ENCODE measurements around the gene SSBP3. TPM values are rescaled to one million over a fixed set of nuclear protein-coding genes. Genes with fewer than 3 reads are reported as not detected.

Gene SSBP3
- total RNA-seq, 3 donors from 2014 or later (not counting 1 experiment from before 2014, with no cell fraction given), result 162 to 224 (median 164) TPM

- H3K4me3 Mint-ChIP-seq, result no peak overlapping the region
- intact Hi-C loops (cut with micrococcal nuclease), result loop anchor here (10.0 kb wide), 1 partner anchor 278 kb away; no protein-coding TSS in a partner anchor
Measured at GRCh38 chr1:54207287-54207686, 198.9 kb downstream of the SSBP3 start.

DNA sequence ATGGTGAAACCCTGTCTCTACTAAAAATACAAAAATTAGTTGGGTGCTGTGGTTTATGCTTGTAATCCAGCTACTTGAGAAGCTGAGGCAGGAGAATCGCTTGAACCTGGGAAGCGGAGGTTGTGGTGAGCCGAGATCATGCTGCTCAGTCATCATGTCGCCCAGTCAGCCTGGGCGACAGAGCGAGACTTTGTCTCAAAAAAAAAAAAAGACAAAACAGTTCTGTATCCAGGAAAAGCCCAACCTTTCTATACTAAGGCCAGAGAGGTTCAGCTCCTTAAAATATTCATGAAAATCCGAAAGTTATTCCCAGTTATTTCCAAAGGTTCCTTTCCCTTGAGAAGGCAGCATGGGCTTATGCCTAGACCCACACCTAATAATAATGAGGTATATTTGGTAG, 202.0 kb downstream of the SSBP3 start:
- H3K36me3 ChIP-seq (ENCODE audit: control insufficient read depth, insufficient read depth, low read length), result peaks cover 30% of the 10 kb centered on the region
- WGBS (ENCODE audit: insufficient coverage), result 82% methylated on average over 7 of the region's 7 CpGs
- H3K9me3 ChIP-seq (ENCODE audit: control insufficient read depth, insufficient read depth, low read length), result no peaks in the 10 kb centered on the region
- Mint-ChIP-seq H3K36me3 (peaks cover 5% of the 10 kb centered on the region), H3K27ac (no peak overlapping the region), H3K4me1 (peaks cover 31 to 33% of the 10 kb centered on the region in 2 donors), H3K4me3 (no peak overlapping the region), H3K27me3 (ENCODE audit: low read depth in 2 of 2) (no peaks in the 10 kb centered on the region), H3K9me3 (no peaks in the 10 kb centered on the region)
- ATAC-seq, result no peak
- H3K27me3 ChIP-seq (ENCODE audit: control insufficient read depth, insufficient read depth, low read length), result no peaks in the 10 kb centered on the region
- no peak for TF ChIP-seq CTCF (IDR thresholded peaks at IDR 0.05)
- intact Hi-C loops (cut with micrococcal nuclease), result loop anchor here (10.0 kb wide), 1 partner anchor 281 kb away; no protein-coding TSS in a partner anchor
- no peak overlapping the region for H3K27ac ChIP-seq (ENCODE audit: low read length)
- H3K4me1 ChIP-seq (ENCODE audit: control insufficient read depth, insufficient read depth, low read length), result peaks cover 12% of the 10 kb centered on the region
- no peak overlapping the region for H3K4me3 ChIP-seq (ENCODE audit: low read length)
- DNase-seq, result no peak

More at GRCh38 chr1:54207287-54207686, 198.9 kb downstream of the SSBP3 start:
- 33% methylated on average over 1 of the region's 1 CpG for WGBS (ENCODE audit: insufficient coverage)
- Histone ChIP-seq H3K36me3 (ENCODE audit: control insufficient read depth, insufficient read depth, low read length) (peaks cover 57% of the 10 kb centered on the region), H3K27me3 (ENCODE audit: control insufficient read depth, insufficient read depth, low read length) (no peaks in the 10 kb centered on the region), H3K4me3 (ENCODE audit: low read length) (no peak overlapping the region), H3K4me1 (ENCODE audit: control insufficient read depth, insufficient read depth, low read length) (no peaks in the 10 kb centered on the region), H3K9me3 (ENCODE audit: control insufficient read depth, insufficient read depth, low read length) (no peaks in the 10 kb centered on the region), H3K27ac (ENCODE audit: low read length) (no peak overlapping the region)
- H3K4me1 Mint-ChIP-seq, result peaks cover 7 to 18% of the 10 kb centered on the region in 2 donors
- peaks cover 20% of the 10 kb centered on the region for H3K36me3 Mint-ChIP-seq
- no peaks in the 10 kb centered on the region for H3K9me3 Mint-ChIP-seq
- DNase-seq (no peak), ATAC-seq (no peak)
- H3K27me3 Mint-ChIP-seq (ENCODE audit: low read depth in 2 of 2), result no peaks in the 10 kb centered on the region
- H3K27ac Mint-ChIP-seq, result peak overlapping the region in 1 of 2 donors; percentile 22
- no peak for TF ChIP-seq CTCF (IDR thresholded peaks at IDR 0.05)

DNA sequence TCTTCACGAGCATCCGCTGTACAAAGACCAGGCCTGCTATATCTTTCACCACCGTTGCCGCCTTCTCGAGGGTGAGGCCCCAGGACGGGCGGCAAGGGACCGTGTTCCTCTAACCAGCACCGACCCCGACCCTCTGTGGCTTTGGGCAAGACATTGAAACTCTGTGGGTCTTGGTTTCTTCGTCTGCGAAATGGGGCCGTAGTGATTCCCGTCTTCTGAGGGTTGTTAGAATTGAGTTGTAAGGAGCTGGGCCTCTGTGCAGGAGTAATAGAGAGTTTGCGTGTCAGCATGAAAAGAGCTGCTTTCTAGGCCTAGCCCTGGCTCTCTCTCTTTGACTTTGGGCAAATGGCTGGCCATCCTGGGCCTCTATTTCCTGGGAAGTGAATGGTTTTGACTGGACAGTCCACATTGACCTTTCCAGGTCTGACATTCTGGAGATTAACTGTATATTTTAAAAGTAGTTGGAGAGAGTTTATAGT, 205.6 kb downstream of the SSBP3 start:
- 2% methylated on average over 15 of the region's 15 CpGs for WGBS (ENCODE audit: insufficient coverage)
- ATAC-seq (peak in 2 of 3 donors; percentile 14 to 25), DNase-seq (peak in 1 of 2 donors; percentile 21)
- peaks cover 36% of the 10 kb centered on the region in 2 donors for H3K4me1 Mint-ChIP-seq
- H3K27ac ChIP-seq (ENCODE audit: low read length), result peak overlapping the region; percentile 50
- intact Hi-C loops (cut with micrococcal nuclease), result loop anchor here (1.0 to 10.0 kb wide), 2 partner anchors 207 to 284 kb away; no protein-coding TSS in a partner anchor
- H3K9me3 ChIP-seq (ENCODE audit: control insufficient read depth, insufficient read depth, low read length), result no peaks in the 10 kb centered on the region
- peak overlapping the region; percentile 83 for H3K4me3 ChIP-seq (ENCODE audit: low read length)
- no peaks in the 10 kb centered on the region for H3K36me3 Mint-ChIP-seq
- H3K36me3 ChIP-seq (ENCODE audit: control insufficient read depth, insufficient read depth, low read length), result peaks cover 7% of the 10 kb centered on the region
- no peak for TF ChIP-seq CTCF (IDR thresholded peaks at IDR 0.05)
- peaks cover 13% of the 10 kb centered on the region for H3K4me1 ChIP-seq (ENCODE audit: control insufficient read depth, insufficient read depth, low read length)
- peak overlapping the region; percentile 92 for H3K4me3 Mint-ChIP-seq
- H3K27me3 ChIP-seq (ENCODE audit: control insufficient read depth, insufficient read depth, low read length), result no peaks in the 10 kb centered on the region
- no peaks in the 10 kb centered on the region for H3K9me3 Mint-ChIP-seq
- H3K27me3 Mint-ChIP-seq (ENCODE audit: low read depth in 2 of 2), result no peaks in the 10 kb centered on the region
- peak overlapping the region; percentile 84 to 90 for H3K27ac Mint-ChIP-seq

Data from natural killer cell (primary cell).